GM18517 (cell line): Measurements from ENCODE around the gene TRMT2A.

Experiments used
- ATAC-seq: cut with Tn5 transposase; IDR thresholded peaks from one replicate; pipeline ENCODE4 v1.9.1; 2021; ENCODE audit warnings: mild to moderate bottlenecking, moderate library complexity; ENCODE audit not compliant: unreplicated experiment

The TRMT2A gene

DNA sequence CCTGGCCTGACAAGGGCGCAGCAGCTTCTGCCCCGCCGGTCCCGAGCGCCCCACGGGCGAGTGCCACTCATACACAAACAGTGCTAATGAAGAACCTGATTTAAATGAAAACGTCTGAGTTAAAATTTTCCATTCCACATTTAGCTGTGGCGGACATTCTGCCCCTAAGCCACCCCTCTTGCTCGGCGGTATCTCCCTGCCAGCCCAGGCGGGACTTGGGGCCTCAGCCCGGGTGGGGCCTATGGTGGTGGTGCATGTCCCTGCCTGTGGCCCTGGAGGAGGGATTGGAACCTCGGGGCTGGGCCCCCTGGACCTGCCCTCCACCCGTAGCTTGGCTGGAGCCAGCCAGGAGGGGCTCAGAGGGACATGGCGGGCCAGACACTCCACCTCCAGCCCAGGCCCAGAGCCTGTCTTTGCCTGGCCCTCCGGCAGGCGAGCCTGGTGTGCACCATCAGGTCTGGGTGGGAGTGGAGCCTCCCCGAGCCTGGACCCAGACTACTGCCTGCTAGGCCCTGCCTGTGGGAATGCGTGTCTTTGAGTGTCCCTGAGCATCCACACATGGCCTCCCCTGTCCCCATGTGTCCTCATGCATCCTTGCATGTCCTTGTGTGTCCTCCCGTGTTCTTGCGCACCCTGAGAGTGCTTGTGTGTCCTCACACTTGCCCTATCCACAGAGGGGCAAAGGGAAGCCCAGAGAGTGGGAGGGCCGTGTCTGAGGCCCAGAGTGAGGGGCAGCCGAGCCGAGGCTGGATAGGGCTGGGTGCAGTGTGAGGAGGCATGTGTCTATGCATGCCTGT, 19.0 kb upstream of the TRMT2A start:
- ATAC-seq = no peak

DNA sequence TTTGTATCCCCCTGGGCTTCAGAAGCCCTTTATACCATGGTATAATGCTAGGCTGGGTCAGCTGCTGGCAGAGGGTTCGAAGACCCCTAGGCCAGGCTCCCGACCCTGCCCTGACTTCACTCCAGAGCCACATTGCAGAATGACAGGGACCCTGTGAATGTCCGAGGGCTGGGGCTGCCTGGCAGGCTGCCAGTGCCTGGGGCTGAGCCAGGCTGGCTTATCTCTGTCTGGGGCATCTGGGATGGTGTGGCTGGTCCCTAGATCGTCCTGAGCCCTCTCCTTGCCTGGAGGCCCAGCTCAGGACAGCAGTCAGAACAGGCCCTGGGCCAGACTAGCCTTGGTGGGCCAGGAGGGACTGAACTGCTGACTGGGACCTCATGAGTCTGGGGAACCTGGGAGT, 18.2 kb upstream of the TRMT2A start:
- no peak for ATAC-seq

DNA sequence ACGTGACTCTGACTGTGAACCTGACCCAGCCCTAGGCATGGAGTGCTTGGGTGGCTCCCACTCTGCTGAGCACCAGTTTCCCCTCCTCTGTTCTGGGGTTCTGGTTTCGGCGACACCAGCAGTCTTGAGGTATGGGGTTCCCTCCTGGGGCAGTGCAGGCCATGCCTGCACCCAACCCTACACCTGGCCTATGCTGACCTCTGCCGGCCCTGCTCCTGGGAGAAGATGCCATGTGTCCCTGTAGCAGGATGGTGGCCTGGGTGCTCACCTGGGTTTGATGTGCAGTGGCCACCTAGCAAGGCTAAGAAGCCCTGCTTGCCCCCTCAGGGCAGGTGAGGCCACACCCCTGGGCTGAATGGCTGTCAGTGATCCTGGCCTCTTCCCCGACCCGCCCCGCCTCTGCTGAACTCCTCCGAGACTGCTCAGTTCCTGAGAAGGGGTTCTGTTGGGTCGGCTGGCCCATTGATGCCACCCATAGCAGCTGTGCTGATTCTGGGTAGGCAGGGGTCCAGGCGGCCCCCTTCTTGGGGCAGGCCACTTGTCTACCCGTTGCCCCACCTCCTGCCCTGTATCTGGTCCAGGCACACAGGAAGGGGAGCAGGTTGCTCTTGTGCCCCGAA, 17.0 kb upstream of the TRMT2A start:
- ATAC-seq = no peak

- ATAC-seq = no peak
These were observed 15.7 kb upstream of the TRMT2A start for GRCh38 chr22:20132686-20133246.

DNA sequence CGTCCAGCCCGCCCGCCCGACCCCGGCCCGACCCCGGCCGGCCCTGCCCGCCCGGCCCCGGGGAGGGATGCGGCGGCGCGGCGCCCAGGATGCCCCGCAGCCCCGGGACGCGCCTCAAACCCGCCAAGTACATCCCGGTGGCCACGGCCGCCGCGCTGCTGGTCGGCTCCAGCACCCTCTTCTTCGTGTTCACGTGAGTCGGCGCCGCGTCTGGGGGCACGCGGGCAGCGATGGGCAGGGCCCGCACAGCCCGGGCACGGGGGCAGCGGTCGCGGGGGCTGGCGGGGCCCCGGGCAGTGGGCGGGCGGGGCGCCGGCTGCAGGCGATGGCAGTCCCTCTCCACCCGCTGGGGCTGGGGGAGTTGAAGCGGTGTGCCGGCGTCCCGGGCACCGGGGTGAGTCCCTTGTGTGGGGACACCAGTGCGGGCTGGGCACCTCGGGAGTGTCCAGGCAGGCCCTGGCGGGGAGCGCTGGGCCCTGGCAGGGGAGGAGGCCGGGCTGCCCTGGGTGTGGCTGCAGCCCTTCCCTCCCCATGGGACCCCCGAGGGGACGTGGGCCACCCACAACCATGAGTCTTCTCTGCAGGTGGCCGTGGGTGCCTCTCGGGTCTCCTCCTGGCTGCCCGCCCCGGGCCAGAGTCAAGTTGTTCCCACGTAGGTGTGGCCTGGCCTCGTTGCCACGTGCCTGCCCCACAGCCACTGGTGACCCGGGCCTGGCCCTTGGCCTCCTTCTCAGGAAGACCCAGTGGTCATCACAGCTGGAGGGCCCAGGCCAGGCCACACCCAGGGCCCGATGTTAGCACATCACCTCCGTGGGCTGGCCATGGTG, 15.0 kb upstream of the TRMT2A start:
- no peak for ATAC-seq

GRCh38 chr22:20131597-20131858, 14.5 kb upstream of the TRMT2A start, which contains the start of gene ZDHHC8:
ZDHHC8 (plus strand) TSS chr22:20131804; CDS start chr22:20131948, 144 bp downstream.
- ATAC-seq = no peak

DNA sequence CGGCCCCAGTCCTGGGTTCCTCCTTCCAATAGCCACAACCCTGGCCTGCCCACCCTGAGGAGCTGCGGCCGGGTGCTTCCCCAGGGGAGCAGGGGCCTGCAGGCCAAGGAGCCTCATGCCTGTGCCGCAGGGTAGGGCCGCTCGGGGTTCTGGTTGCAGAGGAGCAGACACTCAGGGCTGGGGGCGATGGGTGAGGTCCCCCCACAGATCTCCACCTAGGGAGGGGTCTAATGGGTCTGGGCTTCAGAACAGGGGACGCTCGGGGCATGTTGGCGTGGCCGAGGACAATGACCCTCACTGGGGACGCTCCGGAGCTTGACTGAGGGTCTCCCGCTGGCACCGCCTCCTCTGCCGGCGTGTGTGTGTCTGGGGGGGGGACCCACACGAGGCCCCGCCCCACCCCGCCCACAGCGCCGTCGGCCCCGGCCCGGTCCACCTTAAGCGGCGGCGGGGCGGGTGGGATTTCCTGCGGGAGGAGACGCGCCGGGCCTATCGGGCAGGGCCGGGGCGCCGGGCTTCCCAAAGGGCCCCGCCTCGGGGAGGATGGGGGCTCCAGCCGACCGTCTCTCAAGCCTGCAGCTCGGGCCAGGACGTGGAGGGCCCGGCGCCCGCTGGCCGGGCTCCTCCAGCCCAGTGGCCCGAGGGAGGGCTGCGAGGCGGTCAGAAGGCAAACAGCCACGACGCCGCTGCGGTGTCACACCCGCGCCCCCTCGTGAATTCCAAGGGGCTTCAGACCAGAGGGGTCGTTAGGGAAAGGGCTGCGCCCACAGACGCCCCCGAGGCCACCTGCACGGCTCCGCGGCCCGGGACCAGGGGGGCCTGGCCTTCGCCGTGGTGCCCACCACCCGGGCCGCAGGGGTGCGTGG, 13.9 kb upstream of the TRMT2A start:
- ATAC-seq = no peak

DNA sequence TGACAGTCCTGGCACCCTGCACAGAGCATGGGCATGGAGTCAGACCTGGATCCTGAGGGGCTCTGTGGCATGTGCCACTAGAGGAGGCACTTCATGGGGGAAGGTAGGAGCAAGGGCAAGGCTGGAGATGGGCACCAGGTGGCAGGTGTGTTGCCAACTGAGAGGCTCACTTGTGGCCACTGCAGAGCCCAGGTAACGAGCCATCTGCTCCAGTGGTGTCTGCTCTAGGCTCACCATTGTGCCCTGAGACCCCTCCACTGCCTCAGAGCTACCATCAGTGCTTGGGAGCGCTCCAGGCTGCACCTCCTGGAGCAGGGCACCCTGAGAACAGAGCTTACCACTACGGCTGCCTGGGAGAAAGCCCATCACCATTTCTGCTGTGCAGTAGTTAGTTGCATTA, 13.3 kb upstream of the TRMT2A start:
- no peak for ATAC-seq

- ATAC-seq = no peak
These were observed 12.7 kb upstream of the TRMT2A start for GRCh38 chr22:20129747-20130014.

DNA sequence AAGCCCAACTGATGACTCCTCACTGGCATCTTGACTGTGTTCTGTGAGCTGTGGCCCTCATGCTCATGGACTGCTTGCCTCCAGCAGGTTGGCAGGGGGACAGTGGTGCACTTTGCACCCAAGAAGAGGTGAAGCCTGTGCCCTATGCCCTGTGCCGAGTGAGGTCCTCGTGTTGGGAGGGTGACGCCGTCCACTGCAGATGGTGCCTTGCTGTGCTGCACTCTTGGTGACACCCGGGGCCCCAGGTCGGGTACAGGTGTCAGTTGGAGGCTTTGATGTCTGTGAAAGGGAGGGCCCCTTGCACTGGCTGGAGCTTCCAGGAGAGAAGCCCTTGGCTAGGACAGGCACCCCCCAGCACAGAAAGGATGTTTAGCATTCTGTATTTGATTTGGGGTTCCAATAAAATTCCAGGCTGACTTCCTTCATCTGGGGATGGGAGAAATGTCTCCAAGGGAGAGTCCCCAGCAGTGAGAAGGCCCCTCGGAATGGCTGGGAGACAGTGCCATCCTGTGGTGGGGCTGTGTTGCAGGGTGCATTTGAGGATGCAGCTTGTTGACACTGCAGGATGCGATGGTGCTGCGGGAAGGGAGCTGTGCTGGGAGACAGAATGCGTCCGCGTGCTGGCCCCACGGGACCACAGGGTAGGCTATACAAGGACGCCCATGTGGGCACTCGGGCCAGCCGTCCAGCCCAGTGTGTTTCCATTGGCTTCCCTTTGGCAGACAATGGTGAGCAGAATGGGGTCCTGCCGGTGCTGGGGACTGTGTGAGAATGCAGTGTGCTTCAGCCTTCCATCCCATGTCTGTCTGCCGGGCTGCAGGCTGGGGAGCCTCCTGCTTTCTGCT, 12.1 kb upstream of the TRMT2A start:
- no peak for ATAC-seq

DNA sequence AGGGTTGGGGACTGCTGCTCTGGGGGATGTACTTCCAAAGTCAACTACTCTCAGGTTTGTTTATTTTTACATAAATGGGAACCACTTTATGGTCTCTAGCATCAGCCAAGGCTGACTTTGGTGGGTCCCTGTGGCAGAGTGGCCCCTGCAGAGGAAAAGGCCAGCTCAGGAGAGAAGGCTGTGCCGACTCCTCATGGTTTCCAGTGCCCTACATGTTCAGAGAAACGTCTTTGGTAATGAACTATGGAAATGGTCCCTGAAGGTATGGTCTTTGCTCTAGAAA, 11.5 kb upstream of the TRMT2A start:
- ATAC-seq = no peak

- no peak for ATAC-seq
These were observed 11.0 kb upstream of the TRMT2A start for GRCh38 chr22:20127869-20128618.

DNA sequence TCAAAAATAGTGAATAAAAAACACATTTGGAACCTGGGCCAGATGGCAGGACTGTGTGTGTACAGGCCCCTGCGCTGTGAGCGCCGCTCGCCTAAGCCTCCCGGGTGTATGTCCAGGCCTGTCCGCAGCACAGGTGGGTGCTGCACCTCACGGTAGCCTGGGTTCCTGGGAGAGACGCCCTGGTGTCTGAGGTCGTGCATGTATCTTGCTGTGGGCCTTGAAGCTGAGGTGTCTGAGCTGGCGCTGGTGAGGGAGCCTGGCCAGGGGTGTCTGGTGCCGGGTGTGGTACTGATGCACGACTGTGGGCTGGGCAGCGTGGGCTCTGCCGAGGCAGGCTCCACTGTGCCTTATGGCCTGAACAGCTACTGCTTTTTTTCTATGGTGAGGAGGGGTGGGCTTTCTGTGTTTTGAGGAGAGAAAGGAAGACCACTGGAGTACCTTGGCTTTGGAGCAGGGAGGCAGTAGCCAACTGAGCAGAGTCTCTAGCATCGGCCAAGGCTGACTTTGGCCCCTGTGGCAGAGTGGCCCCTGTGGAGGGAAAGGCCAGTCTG, 10.4 kb upstream of the TRMT2A start:
- ATAC-seq = no peak

DNA sequence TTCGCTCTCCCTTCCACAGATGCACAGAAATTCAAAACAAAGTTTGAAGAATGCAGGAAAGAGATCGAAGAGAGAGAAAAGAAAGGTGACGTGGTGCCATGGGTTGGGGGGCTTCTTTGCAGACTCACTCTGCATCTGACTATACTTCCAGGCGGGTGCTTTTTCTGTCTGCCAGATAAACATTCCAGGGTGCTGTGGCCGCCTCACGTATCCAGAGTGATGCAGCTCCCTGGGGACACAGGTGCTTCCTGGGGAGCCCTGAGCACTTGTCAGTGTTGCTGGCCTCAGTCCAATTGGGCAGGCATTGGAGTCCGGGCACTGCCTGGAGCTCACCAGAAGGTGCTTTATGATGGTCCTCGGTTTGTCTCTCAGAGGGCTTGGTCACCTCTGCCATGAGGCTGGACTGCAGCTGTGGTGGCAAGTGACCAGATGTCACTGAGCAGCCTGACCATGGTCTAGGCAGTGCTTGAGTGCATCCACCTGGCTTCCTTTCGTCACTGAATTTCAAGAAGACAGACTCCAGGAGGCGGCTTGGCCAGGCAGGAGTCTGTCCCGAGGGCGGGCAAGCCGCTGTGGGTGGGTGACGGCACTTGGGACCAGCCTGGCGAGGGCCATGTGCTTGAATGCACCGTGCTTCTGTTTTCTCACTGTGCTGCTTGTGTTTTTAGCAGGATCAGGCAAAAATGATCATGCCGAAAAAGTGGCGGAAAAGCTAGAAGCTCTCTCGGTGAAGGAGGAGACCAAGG, 9.4 kb upstream of the TRMT2A start:
- ATAC-seq = no peak

GRCh38 chr22:20125201-20126174, 8.5 kb upstream of the TRMT2A start:
- ATAC-seq = no peak

- ATAC-seq = no peak
These were observed 7.2 kb upstream of the TRMT2A start for GRCh38 chr22:20124083-20124787.
